Activated naive CD4-positive, alpha-beta T cell treated with anti-CD3 and anti-CD28 coated beads, Interleukin-2, amount 50 U/mL, for 24 hours (primary cell): Measurements from ENCODE around the gene FRMD4A.

Source experiments
- H3K27ac Mint-ChIP-seq: one replicate; pipeline ENCODE4 v1.8.0; 2021; ENCODE audit warnings: mild to moderate bottlenecking, mixed read lengths
- H3K27me3 Mint-ChIP-seq: one replicate; pipeline ENCODE4 v1.8.0; 2021; ENCODE audit warnings: mixed read lengths
- H3K36me3 Mint-ChIP-seq: one replicate; pipeline ENCODE4 v1.8.0; 2021; ENCODE audit warnings: mixed read lengths
- H3K4me1 Mint-ChIP-seq: one replicate; pipeline ENCODE4 v1.8.0; 2021; ENCODE audit warnings: mixed read lengths
- H3K4me3 Mint-ChIP-seq: one replicate; pipeline ENCODE4 v1.8.0; 2021; ENCODE audit warnings: mild to moderate bottlenecking, mixed read lengths
- H3K9me3 Mint-ChIP-seq: one replicate; pipeline ENCODE4 v1.8.0; 2021; ENCODE audit warnings: mixed read lengths

Gene FRMD4A

GRCh38 chr10:14356921-14357320 lies 26.2 kb upstream of the FRMD4A start:
- H3K27me3 Mint-ChIP-seq: peaks cover 3% of the 10 kb centered on the region
- peaks cover 3% of the 10 kb centered on the region for H3K4me1 Mint-ChIP-seq
- H3K36me3 Mint-ChIP-seq: no peaks in the 10 kb centered on the region
- H3K9me3 Mint-ChIP-seq: no peaks in the 10 kb centered on the region
- no peak overlapping the region for H3K27ac Mint-ChIP-seq
- H3K4me3 Mint-ChIP-seq: no peak overlapping the region

GRCh38 chr10:14355750-14356149 lies 25.0 kb upstream of the FRMD4A start:
- Mint-ChIP-seq H3K4me1 (peaks cover 3% of the 10 kb centered on the region), H3K36me3 (no peaks in the 10 kb centered on the region), H3K27ac (no peak overlapping the region), H3K9me3 (no peaks in the 10 kb centered on the region), H3K4me3 (no peak overlapping the region), H3K27me3 (peaks cover 3% of the 10 kb centered on the region)

GRCh38 chr10:14353291-14353913 lies 22.7 kb upstream of the FRMD4A start:
- H3K4me3 Mint-ChIP-seq: no peak overlapping the region
- peaks cover 3% of the 10 kb centered on the region for H3K4me1 Mint-ChIP-seq
- H3K27ac Mint-ChIP-seq: peak overlapping the region; percentile 31
- H3K27me3 Mint-ChIP-seq: peaks cover 6% of the 10 kb centered on the region
- no peaks in the 10 kb centered on the region for H3K36me3 Mint-ChIP-seq
- H3K9me3 Mint-ChIP-seq: no peaks in the 10 kb centered on the region

GRCh38 chr10:14350006-14350405 lies 19.3 kb upstream of the FRMD4A start:
- no peaks in the 10 kb centered on the region for H3K36me3 Mint-ChIP-seq
- peaks cover 3% of the 10 kb centered on the region for H3K27me3 Mint-ChIP-seq
- H3K4me3 Mint-ChIP-seq: no peak overlapping the region
- H3K27ac Mint-ChIP-seq: no peak overlapping the region
- H3K9me3 Mint-ChIP-seq: no peaks in the 10 kb centered on the region
- peaks cover 3% of the 10 kb centered on the region for H3K4me1 Mint-ChIP-seq

- Mint-ChIP-seq H3K27ac (no peak overlapping the region), H3K36me3 (no peaks in the 10 kb centered on the region), H3K9me3 (no peaks in the 10 kb centered on the region), H3K4me1 (peaks cover 3% of the 10 kb centered on the region), H3K27me3 (peaks cover 3% of the 10 kb centered on the region), H3K4me3 (no peak overlapping the region)
These were observed 18.4 kb upstream of the FRMD4A start for GRCh38 chr10:14349081-14349480.

GRCh38 chr10:14345262-14345661 lies 14.5 kb upstream of the FRMD4A start:
- Mint-ChIP-seq H3K4me3 (no peak overlapping the region), H3K4me1 (no peaks in the 10 kb centered on the region), H3K9me3 (no peaks in the 10 kb centered on the region), H3K27ac (no peak overlapping the region), H3K36me3 (no peaks in the 10 kb centered on the region), H3K27me3 (peaks cover 8% of the 10 kb centered on the region)

- Mint-ChIP-seq H3K36me3 (no peaks in the 10 kb centered on the region), H3K27ac (no peak overlapping the region), H3K4me3 (no peak overlapping the region), H3K4me1 (no peaks in the 10 kb centered on the region), H3K9me3 (no peaks in the 10 kb centered on the region), H3K27me3 (peaks cover 6% of the 10 kb centered on the region)
These were observed 9.5 kb upstream of the FRMD4A start for GRCh38 chr10:14340051-14340744.

GRCh38 chr10:14336736-14337135 lies 6.0 kb upstream of the FRMD4A start:
- peaks cover 4% of the 10 kb centered on the region for H3K27me3 Mint-ChIP-seq
- no peaks in the 10 kb centered on the region for H3K4me1 Mint-ChIP-seq
- H3K27ac Mint-ChIP-seq: no peak overlapping the region
- H3K36me3 Mint-ChIP-seq: no peaks in the 10 kb centered on the region
- H3K9me3 Mint-ChIP-seq: no peaks in the 10 kb centered on the region
- H3K4me3 Mint-ChIP-seq: no peak overlapping the region

GRCh38 chr10:14334771-14335170 lies 4.0 kb upstream of the FRMD4A start:
- Mint-ChIP-seq H3K36me3 (no peaks in the 10 kb centered on the region), H3K4me3 (no peak overlapping the region), H3K9me3 (no peaks in the 10 kb centered on the region), H3K4me1 (no peaks in the 10 kb centered on the region), H3K27ac (no peak overlapping the region), H3K27me3 (peaks cover 1% of the 10 kb centered on the region)

GRCh38 chr10:14333606-14334005 lies 2.9 kb upstream of the FRMD4A start:
- Mint-ChIP-seq H3K27me3 (peaks cover under 1% of the 10 kb centered on the region), H3K9me3 (no peaks in the 10 kb centered on the region), H3K27ac (no peak overlapping the region), H3K4me3 (no peak overlapping the region), H3K4me1 (no peaks in the 10 kb centered on the region), H3K36me3 (no peaks in the 10 kb centered on the region)

- Mint-ChIP-seq H3K4me1 (no peaks in the 10 kb centered on the region), H3K27me3 (peaks cover 3% of the 10 kb centered on the region), H3K36me3 (no peaks in the 10 kb centered on the region), H3K4me3 (no peak overlapping the region), H3K27ac (no peak overlapping the region), H3K9me3 (no peaks in the 10 kb centered on the region)
These were observed 2.2 kb upstream of the FRMD4A start for GRCh38 chr10:14332903-14333302.

GRCh38 chr10:14329746-14330173 lies 964 bp downstream of the FRMD4A start:
- peaks cover 9% of the 10 kb centered on the region for H3K27me3 Mint-ChIP-seq

GRCh38 chr10:14328881-14329672 lies 1.6 kb downstream of the FRMD4A start:
- Mint-ChIP-seq H3K4me3 (no peak overlapping the region), H3K4me1 (peaks cover 3% of the 10 kb centered on the region), H3K36me3 (no peaks in the 10 kb centered on the region), H3K9me3 (peaks cover 5% of the 10 kb centered on the region), H3K27ac (no peak overlapping the region), H3K27me3 (peaks cover 9% of the 10 kb centered on the region)

More at GRCh38 chr10:14329746-14330173, 964 bp downstream of the FRMD4A start:
- H3K36me3 Mint-ChIP-seq: no peaks in the 10 kb centered on the region
- H3K4me3 Mint-ChIP-seq: no peak overlapping the region
- peaks cover 3% of the 10 kb centered on the region for H3K4me1 Mint-ChIP-seq
- no peak overlapping the region for H3K27ac Mint-ChIP-seq
- peaks cover 5% of the 10 kb centered on the region for H3K9me3 Mint-ChIP-seq

- Mint-ChIP-seq H3K4me3 (no peak overlapping the region), H3K4me1 (peaks cover 3% of the 10 kb centered on the region), H3K27ac (no peak overlapping the region), H3K9me3 (peaks cover 5% of the 10 kb centered on the region), H3K36me3 (no peaks in the 10 kb centered on the region), H3K27me3 (peaks cover 9% of the 10 kb centered on the region)
These were observed 3.2 kb downstream of the FRMD4A start for GRCh38 chr10:14327527-14327926.

- peaks cover 5% of the 10 kb centered on the region for H3K9me3 Mint-ChIP-seq
- no peak overlapping the region for H3K4me3 Mint-ChIP-seq
- H3K27me3 Mint-ChIP-seq: peaks cover 9% of the 10 kb centered on the region
- H3K4me1 Mint-ChIP-seq: peaks cover 3% of the 10 kb centered on the region
- H3K36me3 Mint-ChIP-seq: no peaks in the 10 kb centered on the region
- H3K27ac Mint-ChIP-seq: no peak overlapping the region
These were observed 4.1 kb downstream of the FRMD4A start for GRCh38 chr10:14326581-14326980.
